K562 (cell line): ENCODE measurements around the gene ITGB5. TPM values are rescaled to one million over a fixed set of nuclear protein-coding genes. Genes with fewer than 3 reads are reported as not detected.
A peak's percentile ranks its signal among the peaks of the same experiment; 100 is the strongest.

Experiments
- DEAF1 ChIP-seq: fragments of 450-650 bp; formaldehyde crosslinking; IDR thresholded peaks from 2 replicates; pipeline ENCODE4 v1.4.0; 2020; ENCODE audit warnings: mild to moderate bottlenecking, moderate library complexity
- HNRNPH1 ChIP-seq: fragments of 200-400 bp; formaldehyde crosslinking; optimal IDR thresholded peaks from 2 replicates; pipeline ENCODE3; 2017; ENCODE audit warnings: low read depth, mild to moderate bottlenecking, low read length, moderate library complexity
- KAT7 ChIP-seq: sonication (generic); formaldehyde crosslinking; IDR thresholded peaks from 2 replicates; pipeline ENCODE4 v1.8.0; 2022; ENCODE audit warnings: missing genetic modification reagents, mild to moderate bottlenecking, borderline replicate concordance
- MEF2D ChIP-seq: conservative IDR thresholded peaks from 2 replicates; pipeline ENCODE4 v1.6.1; 2016; ENCODE audit warnings: low read depth, missing genetic modification characterization, missing compliant biosample characterization
- MIER1 ChIP-seq: fragments of 450-650 bp; IDR thresholded peaks from 2 replicates; pipeline ENCODE4 v1.6.1; 2016; ENCODE audit warnings: antibody characterized with exemption, mild to moderate bottlenecking, low read depth
- PTBP1 ChIP-seq: fragments of 200-400 bp; formaldehyde crosslinking; IDR thresholded peaks from 2 replicates; pipeline ENCODE4 v1.6.1; 2017; ENCODE audit warnings: low read depth, low read length
- SP2 ChIP-seq: IDR thresholded peaks from 2 replicates; pipeline ENCODE4 v1.6.1; 2011; ENCODE audit warnings: mild to moderate bottlenecking, low read depth, low read length, moderate library complexity; ENCODE audit not compliant: poor library complexity, severe bottlenecking; ENCODE audit errors: extremely low read depth
- STAT5B ChIP-seq: fragments of 250-450 bp; sonication (Bioruptor Pico); IDR thresholded peaks from 2 replicates; pipeline ENCODE4 v1.8.0; 2021; ENCODE audit warnings: mild to moderate bottlenecking, inconsistent platforms
- TEAD4 ChIP-seq, 2 experiments: sonication (generic) in 1 of 2; formaldehyde crosslinking in 1 of 2; IDR thresholded peaks; 2 replicates each; pipeline versions ENCODE4 v1.6.1 to v1.8.0; 2012 to 2022; ENCODE audit warnings: borderline replicate concordance in 1 of 2, inconsistent platforms in 1 of 2, low read length in 1 of 2, mild to moderate bottlenecking in 1 of 2, missing genetic modification reagents in 1 of 2
- THAP12 ChIP-seq: fragments of 250-450 bp; sonication (Bioruptor Pico); IDR thresholded peaks from 2 replicates; pipeline ENCODE4 v1.9.0; 2021; ENCODE audit warnings: mild to moderate bottlenecking, inconsistent platforms
- ZNF318 ChIP-seq, 2 experiments: fragments of 450-650 bp; IDR thresholded peaks; 2 replicates each; pipeline ENCODE4 v1.6.1; 2016; ENCODE audit warnings: mild to moderate bottlenecking in 2 of 2, borderline replicate concordance in 1 of 2, low read depth in 1 of 2, moderate library complexity in 1 of 2
- polyA plus RNA-seq, 8 experiments: library from polyadenylated mRNA; depleted of rRNA in 4 of 8; stranded (reverse) in 5 of 8; unstranded in 3 of 8; fragments of >200 nt; fragmentation: Nextera tagmentation in 2 of 8; fragmentation: Illumina TruSeq in 1 of 8; extraction: Ambion mirVana in 2 of 8; extraction: Trizol in 1 of 8; gene quantifications; 2 replicates each; pipeline versions ENCODE4 v1.2.1 to v1.2.3, GENCODE V29; 2011 to 2014; ENCODE audit warnings: inconsistent platforms in 1 of 8, missing spikeins in 1 of 8
- total RNA-seq, 7 experiments: library from RNA; depleted of rRNA in 6 of 7; stranded (reverse); fragments of >200 nt in 6 of 7; fragmentation: Illumina TruSeq in 2 of 7; extraction: Trizol in 2 of 7; gene quantifications; 2 replicates each; pipeline versions ENCODE4 v1.2.1 to v1.2.3, GENCODE V29; 2011 to 2021; ENCODE audit warnings: low replicate concordance in 1 of 7

The ITGB5 gene
- total and polyA plus RNA-seq, 9 of the 15 experiments (the other 6 are each of a cell fraction or from before 2014, with no cell fraction given): 1.7 to 46.8 (median 9.9) TPM

- TF ChIP-seq KAT7 (CRISPR knock-in tag) (no peak), SP2 (no peak), PTBP1 (no peak), DEAF1 (no peak), ZNF318 (IDR thresholded peaks at IDR 0.05; ENCODE audit: borderline replicate concordance in 1 of 2, low read depth in 1 of 2) (no peak), STAT5B (CRISPR knock-in tag) (no peak), TEAD4 (IDR thresholded peaks at IDR 0.05; ENCODE audit: low read length) (0 out of 2 replicates have a peak, but pooled peaks have one; percentile 13), TEAD4 (CRISPR knock-in tag; IDR thresholded peaks at IDR 0.05; ENCODE audit: borderline replicate concordance) (no peak), THAP12 (CRISPR knock-in tag) (peak; percentile 81; the same call in 1 of the 2 replicates), MEF2D (no peak), HNRNPH1 (peak; percentile 15), MIER1 (no peak)
Measured at GRCh38 chr3:124887177-124887931, at the start of gene ITGB5 (continued).
